Prostate gland (tissue), 2 donors: ENCODE measurements around the gene LSAMP. TPM values are rescaled to one million over a fixed set of nuclear protein-coding genes. Genes with fewer than 3 reads are reported as not detected.

Source experiments
- DNase-seq: peaks from one replicate; pipeline ENCODE4 v3.0.0-alpha.2; 2019; ENCODE audit warnings: low spot score
- H3K27ac ChIP-seq, 2 donors: fragments of 200-600 bp; sonication (generic); 2 replicates each; pipeline ENCODE4 v1.5.1; 2017 to 2019
- H3K27me3 ChIP-seq: fragments of 200-600 bp; sonication (generic); replicated peaks from 2 replicates; pipeline ENCODE4 v1.5.1; 2019; ENCODE audit not compliant: insufficient read depth
- H3K36me3 ChIP-seq, 2 donors: fragments of 200-600 bp; sonication (generic); 1 replicate in 1 of 2; 2 replicates in 1 of 2; pipeline versions ENCODE4 v1.5.1 to v1.8.1; 2017 to 2019
- H3K4me1 ChIP-seq: fragments of 200-600 bp; sonication (generic); replicated peaks from 2 replicates; pipeline ENCODE4 v1.5.1; 2019
- H3K4me3 ChIP-seq, 2 donors: fragments of 200-600 bp; sonication (generic); 2 replicates each; pipeline ENCODE4 v1.5.1; 2017 to 2019
- H3K9me3 ChIP-seq: fragments of 200-600 bp; sonication (generic); 2 replicates; pipeline ENCODE4 v1.5.1; 2017
- CTCF ChIP-seq, 4 experiments: fragments of 200-600 bp in 2 of 4; fragments of 450-650 bp in 2 of 4; sonication (generic) in 2 of 4; IDR thresholded peaks; 1 replicate in 3 of 4; 2 replicates in 1 of 4; pipeline ENCODE4 v1.5.1; 2016 to 2019; ENCODE audit warnings: antibody characterized with exemption in 4 of 4, mild to moderate bottlenecking in 2 of 4, moderate library complexity in 2 of 4
- POLR2A ChIP-seq: fragments of 450-650 bp; IDR thresholded peaks from one replicate; pipeline ENCODE4 v1.6.1; 2016; ENCODE audit warnings: antibody characterized with exemption, mild to moderate bottlenecking
- POLR2AphosphoS5 ChIP-seq: sonication (generic); formaldehyde crosslinking; IDR thresholded peaks from one replicate; pipeline ENCODE4 v1.6.1; 2017; ENCODE audit warnings: antibody characterized with exemption
- WGBS: methylation state at CpG from one replicate; pipeline ENCODE4 v1.1.5; 2018; 5-methylcytosine and 5-hydroxymethylcytosine counted together
- intact Hi-C: fragments of 100-400 bp; cut with DNase I; formaldehyde crosslinking; loops from one replicate; pipeline ENCODE4 v1.14.2; 2022
- total RNA-seq, 2 donors: library from RNA; depleted of rRNA; stranded (reverse); fragments of >200 nt; gene quantifications; one replicate each; pipeline ENCODE4 v1.1.0, GENCODE V29; 2016

LSAMP gene
- total RNA-seq, 2 donors from 2014 or later = 15.4 to 38.0 TPM

- WGBS = 67% methylated on average over 4 of the region's 4 CpGs
- Histone ChIP-seq H3K9me3 (no peaks in the 10 kb centered on the region), H3K27me3 (no peaks in the 10 kb centered on the region), H3K27ac (no peak overlapping the region), H3K4me3 (no peak overlapping the region), H3K4me1 (no peaks in the 10 kb centered on the region), H3K36me3 (no peaks in the 10 kb centered on the region)
- intact Hi-C loops = no loop called here
- TF ChIP-seq POLR2A = no peak
- TF ChIP-seq POLR2AphosphoS5 = no peak
- no peak for TF ChIP-seq CTCF (IDR thresholded peaks at IDR 0.05)
- DNase-seq = no peak
These were observed 341.3 kb downstream of the LSAMP start for GRCh38 chr3:116103868-116104530.

DNA sequence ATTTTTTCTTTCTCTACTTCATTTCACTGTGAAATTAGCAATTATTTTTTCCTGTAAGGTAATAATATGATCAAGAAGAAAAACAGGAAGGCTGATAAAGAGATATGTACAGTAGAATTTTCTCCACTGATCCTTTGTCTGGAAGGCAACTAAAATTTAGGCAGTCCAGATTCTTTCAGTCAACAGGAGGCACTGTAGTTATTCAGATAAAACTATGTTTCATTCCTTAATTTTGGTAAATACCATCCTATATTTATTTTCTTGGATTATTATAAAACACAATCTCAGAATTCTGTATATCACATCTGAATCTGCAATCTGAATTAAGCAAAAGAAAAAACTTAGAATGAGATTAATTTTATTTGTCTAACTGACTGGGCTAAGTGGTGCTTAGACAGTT lies 343.2 kb downstream of the LSAMP start:
- no peaks in the 10 kb centered on the region for H3K4me1 ChIP-seq
- no peaks in the 10 kb centered on the region for H3K27me3 ChIP-seq
- no peaks in the 10 kb centered on the region for H3K36me3 ChIP-seq
- intact Hi-C loops = no loop called here
- no peak overlapping the region for H3K4me3 ChIP-seq
- no peak for TF ChIP-seq CTCF (IDR thresholded peaks at IDR 0.05)
- no peak for TF ChIP-seq POLR2AphosphoS5
- no peak for TF ChIP-seq POLR2A
- no peaks in the 10 kb centered on the region for H3K9me3 ChIP-seq
- no peak for DNase-seq
- H3K27ac ChIP-seq = no peak overlapping the region

DNA sequence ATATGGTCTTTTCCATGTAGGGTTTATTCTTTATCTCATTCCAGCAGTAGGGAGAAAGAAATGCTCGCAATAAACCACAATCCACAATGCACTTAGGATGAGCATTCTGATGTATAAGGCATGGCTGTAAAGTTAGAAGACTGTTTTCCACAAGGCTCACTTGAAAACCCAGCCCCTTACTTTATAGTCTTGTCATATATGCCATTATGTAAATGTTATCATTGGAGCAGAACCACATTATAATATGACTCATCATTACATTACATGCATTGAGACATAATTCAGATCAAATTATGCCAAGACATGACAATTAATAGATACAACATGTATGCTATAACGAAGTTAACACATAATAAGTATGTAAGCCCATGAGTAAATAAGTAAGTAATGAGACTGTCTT lies 348.1 kb downstream of the LSAMP start:
- TF ChIP-seq CTCF (IDR thresholded peaks at IDR 0.05) (no peak), POLR2AphosphoS5 (no peak), POLR2A (no peak)
- intact Hi-C loops = no loop called here
- no peak for DNase-seq
- H3K27ac ChIP-seq = no peak overlapping the region
- H3K27me3 ChIP-seq = no peaks in the 10 kb centered on the region
- no peaks in the 10 kb centered on the region for H3K9me3 ChIP-seq
- 93% methylated on average over 2 of the region's 2 CpGs for WGBS
- no peaks in the 10 kb centered on the region for H3K4me1 ChIP-seq
- no peak overlapping the region for H3K4me3 ChIP-seq
- H3K36me3 ChIP-seq = no peaks in the 10 kb centered on the region

- H3K27me3 ChIP-seq = no peaks in the 10 kb centered on the region
- no peaks in the 10 kb centered on the region for H3K9me3 ChIP-seq
- intact Hi-C loops = no loop called here
- H3K4me3 ChIP-seq = no peak overlapping the region
- 80% methylated on average over 2 of the region's 2 CpGs for WGBS
- no peaks in the 10 kb centered on the region for H3K36me3 ChIP-seq
- no peak for TF ChIP-seq CTCF (IDR thresholded peaks at IDR 0.05)
- no peak for TF ChIP-seq POLR2AphosphoS5
- TF ChIP-seq POLR2A = no peak
- no peaks in the 10 kb centered on the region for H3K4me1 ChIP-seq
- no peak for DNase-seq
- H3K27ac ChIP-seq = no peak overlapping the region
These were observed 348.7 kb downstream of the LSAMP start for GRCh38 chr3:116096631-116097030.

GRCh38 chr3:116093374-116093773 lies 351.9 kb downstream of the LSAMP start:
- intact Hi-C loops = no loop called here
- H3K4me3 ChIP-seq = no peak overlapping the region
- 72% methylated on average over 2 of the region's 2 CpGs for WGBS

More at GRCh38 chr3:116093374-116093773, 351.9 kb downstream of the LSAMP start:
- no peaks in the 10 kb centered on the region for H3K36me3 ChIP-seq
- no peak for DNase-seq
- no peak overlapping the region for H3K27ac ChIP-seq
- H3K27me3 ChIP-seq = no peaks in the 10 kb centered on the region
- no peaks in the 10 kb centered on the region for H3K9me3 ChIP-seq
- H3K4me1 ChIP-seq = no peaks in the 10 kb centered on the region
- TF ChIP-seq CTCF (IDR thresholded peaks at IDR 0.05) (no peak), POLR2A (no peak), POLR2AphosphoS5 (no peak)
